ENCODE results near the gene METTL16. TPM values are rescaled to one million over a fixed set of nuclear protein-coding genes. Genes with fewer than 3 reads are reported as not detected.
A peak's percentile ranks its signal among the peaks of the same experiment; 100 is the strongest.

The METTL16 gene
- polyA plus RNA-seq, 1 of the 3 experiments (the other 2 are of a cell fraction), result 8.1 TPM

GRCh38 chr17:2405247-2405926, 106.3 kb downstream of the METTL16 start:
- WGBS (ENCODE audit: low lambda C conversion rate), result 81% methylated on average over 14 of the region's 14 CpGs
- Histone ChIP-seq H3K9ac (0 out of 2 replicates have a peak overlapping the region, but pooled peaks have one; percentile 2), H3F3A (replicated peaks; ENCODE audit: insufficient read depth) (peaks cover 43% of the 10 kb centered on the region), H3K27ac (ENCODE audit: low read depth in 2 of 2, low read length in 1 of 2) (peak overlapping the region in 1 of 2 experiments; percentile 88; a peak in 2 of 4 replicates), H2AFZ (ENCODE audit: low read depth) (no peak overlapping the region), H3K4me3 (ENCODE audit: low read depth in 2 of 2, low read length in 1 of 2) (no peak overlapping the region), H3K4me1 (ENCODE audit: control insufficient read depth in 1 of 2, insufficient read depth in 2 of 2, low read depth in 1 of 2, low read length in 1 of 2) (peaks cover 23 to 37% of the 10 kb centered on the region in 2 experiments; a peak in 3 of 4 replicates), H3K4me2 (peak overlapping the region; percentile 36), H3K36me3 (replicated peaks in 1 of 2; ENCODE audit: control insufficient read depth in 1 of 2, insufficient read depth in 2 of 2, low read length in 1 of 2) (no peaks in the 10 kb centered on the region), H3K9me2 (no peaks in the 10 kb centered on the region), H3K9me3 (no peaks in the 10 kb centered on the region), H3K27me3 (ENCODE audit: insufficient read depth) (no peaks in the 10 kb centered on the region), H4K20me1 (ENCODE audit: insufficient read depth) (no peaks in the 10 kb centered on the region), H3K79me2 (ENCODE audit: insufficient read depth) (peaks cover 4% of the 10 kb centered on the region)
- ChIA-PET POLR2A (no interaction called here), CTCF (interaction anchor here (7.5 to 27.8 kb wide), 2 partner anchors 11 to 29 kb away, joined by 71 to 654 read pairs; no protein-coding TSS in a partner anchor)
- no peak for DNase-seq
- TF ChIP-seq FOSL2 (IDR thresholded peaks at IDR 0.05; ENCODE audit: borderline replicate concordance, low read depth) (peak; percentile 32; the same call in 1 of the 2 replicates), RXRA (IDR thresholded peaks at IDR 0.05; ENCODE audit: borderline replicate concordance, low read depth) (no peak), TCF12 (IDR thresholded peaks at IDR 0.05) (peak; percentile 31; the same call in 1 of the 2 replicates), IRF3 (IDR thresholded peaks at IDR 0.05; ENCODE audit: low read depth, low read length) (no peak), FOXM1 (IDR thresholded peaks at IDR 0.05; ENCODE audit: low read depth) (no peak), CHD2 (IDR thresholded peaks at IDR 0.05; ENCODE audit: low read length, partially characterized antibody) (no peak), NRF1 (IDR thresholded peaks at IDR 0.05; ENCODE audit: low read depth, low read length) (no peak), MEF2A (IDR thresholded peaks at IDR 0.05; ENCODE audit: borderline replicate concordance, low read depth) (no peak), EZH2phosphoT487 (IDR thresholded peaks at IDR 0.05; ENCODE audit: borderline replicate concordance, low read depth) (no peak), JUND (IDR thresholded peaks at IDR 0.05) (peak; percentile 21; the same call in 1 of the 2 replicates), MAX (IDR thresholded peaks at IDR 0.05; ENCODE audit: low read depth) (no peak), SMC3 (IDR thresholded peaks at IDR 0.05; ENCODE audit: low read depth, low read length) (no peak)

GRCh38 chr17:2403044-2403443, 108.6 kb downstream of the METTL16 start:
- Histone ChIP-seq H4K20me1 (ENCODE audit: insufficient read depth) (no peaks in the 10 kb centered on the region; the same call in 1 of the 2 replicates), H3K4me1 (ENCODE audit: control insufficient read depth in 1 of 2, insufficient read depth in 2 of 2, low read depth in 1 of 2, low read length in 1 of 2) (peaks cover 31 to 44% of the 10 kb centered on the region in 2 experiments), H3K79me2 (ENCODE audit: insufficient read depth) (peaks cover 16% of the 10 kb centered on the region), H3F3A (replicated peaks; ENCODE audit: insufficient read depth) (peaks cover 49% of the 10 kb centered on the region), H3K4me3 (ENCODE audit: low read depth in 2 of 2, low read length in 1 of 2) (no peak overlapping the region), H3K9me3 (no peaks in the 10 kb centered on the region), H3K27me3 (ENCODE audit: insufficient read depth) (no peaks in the 10 kb centered on the region), H2AFZ (ENCODE audit: low read depth) (no peak overlapping the region), H3K9ac (no peak overlapping the region), H3K36me3 (replicated peaks in 1 of 2; ENCODE audit: control insufficient read depth in 1 of 2, insufficient read depth in 2 of 2, low read length in 1 of 2) (no peaks in the 10 kb centered on the region), H3K4me2 (peak overlapping the region; percentile 85; the same call in 1 of the 2 replicates), H3K27ac (ENCODE audit: low read depth in 2 of 2, low read length in 1 of 2) (no peak overlapping the region), H3K9me2 (no peaks in the 10 kb centered on the region)
- ChIA-PET CTCF (interaction anchor here (2.4 to 27.8 kb wide), 3 partner anchors 9 to 27 kb away, joined by 15 to 654 read pairs (median 71); no protein-coding TSS in a partner anchor), POLR2A (no interaction called here)
- WGBS (ENCODE audit: low lambda C conversion rate), result 99% methylated on average over 4 of the region's 4 CpGs
- no peak for DNase-seq
- TF ChIP-seq NFIC (IDR thresholded peaks at IDR 0.05; ENCODE audit: borderline replicate concordance) (no peak), USF2 (IDR thresholded peaks at IDR 0.05; ENCODE audit: borderline replicate concordance, low read depth, low read length) (no peak), TEAD4 (IDR thresholded peaks at IDR 0.05; ENCODE audit: borderline replicate concordance, insufficient read depth) (no peak), MXI1 (IDR thresholded peaks at IDR 0.05; ENCODE audit: low read depth, low read length) (no peak), GABPA (IDR thresholded peaks at IDR 0.05; ENCODE audit: low read depth) (no peak), USF1 (IDR thresholded peaks at IDR 0.05; ENCODE audit: borderline replicate concordance, low read depth) (no peak), IRF3 (IDR thresholded peaks at IDR 0.05; ENCODE audit: low read depth, low read length) (no peak), CHD2 (IDR thresholded peaks at IDR 0.05; ENCODE audit: low read length, partially characterized antibody) (no peak), SIN3A (IDR thresholded peaks at IDR 0.05; ENCODE audit: borderline replicate concordance, low read depth, low read length) (no peak), EZH2phosphoT487 (IDR thresholded peaks at IDR 0.05; ENCODE audit: borderline replicate concordance, low read depth) (no peak), JUND (IDR thresholded peaks at IDR 0.05) (no peak), CTCF (IDR thresholded peaks at IDR 0.05) (no peak)

All from SK-N-SH (cell line).